Thyroid gland (tissue), 4 donors: Measurements from ENCODE around the gene COMMD9.

Experiments used
- POLR2A ChIP-seq, 2 donors: fragments of 450-650 bp; IDR thresholded peaks; one replicate each; pipeline ENCODE4 v1.6.1; 2017; ENCODE audit warnings: antibody characterized with exemption in 2 of 2, mild to moderate bottlenecking in 2 of 2, moderate library complexity in 1 of 2
- TF ChIP-seq, protein P1 (sequence below), 6 experiments: fragments of 200-600 bp in 3 of 6; fragments of 450-650 bp in 3 of 6; sonication (generic) in 3 of 6; IDR thresholded peaks; one replicate each; pipeline ENCODE4 v1.5.1; 2016 to 2019; ENCODE audit warnings: antibody characterized with exemption in 6 of 6, mild to moderate bottlenecking in 2 of 6, inconsistent platforms in 1 of 6, moderate library complexity in 1 of 6

DNA sequence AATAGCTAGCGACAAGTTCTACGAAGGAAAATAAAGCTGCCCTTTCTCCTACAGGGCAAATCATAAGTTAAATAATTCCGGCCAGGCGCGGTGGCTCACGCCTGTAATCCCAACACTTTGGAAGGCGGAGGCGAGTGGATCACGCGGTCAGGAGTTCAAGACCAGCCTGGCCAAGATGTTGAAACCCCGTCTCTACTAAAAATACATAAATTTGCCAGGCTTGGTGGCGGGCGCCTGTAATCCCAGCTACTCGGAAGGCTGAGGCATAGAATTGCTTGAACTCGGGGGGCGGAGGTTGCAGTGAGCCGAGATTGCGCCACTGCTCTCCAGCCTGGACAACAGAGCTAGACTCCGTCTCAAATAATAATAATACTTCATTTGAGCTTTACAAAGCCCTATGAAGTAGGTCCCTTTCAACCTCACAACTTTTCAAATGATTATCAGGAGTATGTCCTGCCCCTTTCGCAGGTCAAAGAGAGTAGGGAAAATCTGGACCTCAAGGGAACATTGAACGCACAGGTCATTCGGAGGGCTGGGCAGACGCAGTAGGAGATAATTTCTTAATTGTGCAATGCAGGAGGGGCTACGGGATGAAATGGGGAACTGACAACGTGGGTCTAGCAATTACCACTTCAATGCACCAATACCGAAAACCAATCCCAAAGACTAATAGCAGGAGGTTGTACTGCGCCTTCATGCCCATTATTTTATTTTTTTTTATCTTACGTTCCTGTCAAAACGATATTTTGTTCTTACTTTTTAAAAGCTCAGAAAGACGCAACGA, 590 bp downstream of the COMMD9 start:
- TF ChIP-seq, protein P1, sequence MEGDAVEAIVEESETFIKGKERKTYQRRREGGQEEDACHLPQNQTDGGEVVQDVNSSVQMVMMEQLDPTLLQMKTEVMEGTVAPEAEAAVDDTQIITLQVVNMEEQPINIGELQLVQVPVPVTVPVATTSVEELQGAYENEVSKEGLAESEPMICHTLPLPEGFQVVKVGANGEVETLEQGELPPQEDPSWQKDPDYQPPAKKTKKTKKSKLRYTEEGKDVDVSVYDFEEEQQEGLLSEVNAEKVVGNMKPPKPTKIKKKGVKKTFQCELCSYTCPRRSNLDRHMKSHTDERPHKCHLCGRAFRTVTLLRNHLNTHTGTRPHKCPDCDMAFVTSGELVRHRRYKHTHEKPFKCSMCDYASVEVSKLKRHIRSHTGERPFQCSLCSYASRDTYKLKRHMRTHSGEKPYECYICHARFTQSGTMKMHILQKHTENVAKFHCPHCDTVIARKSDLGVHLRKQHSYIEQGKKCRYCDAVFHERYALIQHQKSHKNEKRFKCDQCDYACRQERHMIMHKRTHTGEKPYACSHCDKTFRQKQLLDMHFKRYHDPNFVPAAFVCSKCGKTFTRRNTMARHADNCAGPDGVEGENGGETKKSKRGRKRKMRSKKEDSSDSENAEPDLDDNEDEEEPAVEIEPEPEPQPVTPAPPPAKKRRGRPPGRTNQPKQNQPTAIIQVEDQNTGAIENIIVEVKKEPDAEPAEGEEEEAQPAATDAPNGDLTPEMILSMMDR (IDR thresholded peaks at IDR 0.05): no peak
- TF ChIP-seq POLR2A (IDR thresholded peaks at IDR 0.05): no peak
